HG03108 (cell line): ENCODE data around the gene ULK4.
"Not testable (repeated sequence)": the region's sequence is repeated elsewhere in the genome, so short reads cannot be mapped to it uniquely, and the experiment has no call there.

Experiments
- ATAC-seq: cut with Tn5 transposase; IDR thresholded peaks from one replicate; pipeline ENCODE4 v1.9.1; 2021; ENCODE audit warnings: moderate library complexity; ENCODE audit not compliant: unreplicated experiment

ULK4 gene

DNA sequence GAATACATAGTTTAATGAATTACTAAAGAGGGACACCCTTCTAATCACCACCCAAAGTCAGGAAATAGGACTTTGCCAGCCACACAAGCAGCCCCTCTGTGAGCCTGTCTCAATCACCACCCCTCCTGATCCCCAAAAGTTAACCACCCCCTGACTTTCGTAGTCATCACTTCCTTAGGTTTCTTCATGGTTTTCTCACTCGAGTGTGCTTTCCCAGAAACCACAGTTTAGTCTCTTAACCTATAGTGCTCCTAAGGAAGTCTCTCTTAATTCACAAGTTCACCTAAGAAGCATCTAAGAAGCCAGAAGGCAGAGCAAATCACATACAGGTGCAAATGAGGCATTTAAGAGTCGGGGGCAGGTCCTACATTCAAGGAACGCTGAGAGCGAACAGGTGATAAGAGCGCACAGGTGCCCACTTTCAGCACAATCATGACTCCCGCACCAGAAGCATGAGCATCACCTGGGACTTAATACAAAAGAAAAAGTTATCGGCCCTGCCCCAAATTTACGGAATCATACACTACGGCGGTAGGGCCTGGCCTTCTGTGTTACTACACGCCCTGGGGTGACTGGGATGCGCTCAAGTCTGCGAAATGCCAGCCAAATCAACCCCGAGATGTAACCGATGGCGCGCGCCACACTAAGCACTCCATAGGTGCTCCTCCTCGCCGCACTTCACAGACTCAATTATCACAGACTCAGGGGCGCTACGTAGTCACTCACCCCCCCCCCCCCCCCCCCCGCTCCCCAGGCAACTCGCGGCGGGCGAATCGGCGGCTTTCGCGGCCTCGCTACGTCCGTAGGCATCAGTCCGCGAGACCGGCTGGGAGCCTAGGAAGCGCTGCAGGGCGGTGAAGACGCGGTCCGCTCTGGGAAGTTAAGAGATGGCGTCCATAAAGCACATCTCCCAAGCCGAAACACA is 815 bp downstream of the ULK4 start:
- ATAC-seq: peak; percentile 11

GRCh38 chr3:41956574-41956973 is 5.3 kb downstream of the ULK4 start:
- no peak for ATAC-seq

GRCh38 chr3:41955192-41955591 is 6.7 kb downstream of the ULK4 start:
- ATAC-seq: no peak

GRCh38 chr3:41943311-41943843 is 18.5 kb downstream of the ULK4 start:
- no peak for ATAC-seq

GRCh38 chr3:41940393-41940792 is 21.5 kb downstream of the ULK4 start:
- ATAC-seq: no peak

- ATAC-seq: no peak
Observed at GRCh38 chr3:41936384-41936783, 25.5 kb downstream of the ULK4 start.

DNA sequence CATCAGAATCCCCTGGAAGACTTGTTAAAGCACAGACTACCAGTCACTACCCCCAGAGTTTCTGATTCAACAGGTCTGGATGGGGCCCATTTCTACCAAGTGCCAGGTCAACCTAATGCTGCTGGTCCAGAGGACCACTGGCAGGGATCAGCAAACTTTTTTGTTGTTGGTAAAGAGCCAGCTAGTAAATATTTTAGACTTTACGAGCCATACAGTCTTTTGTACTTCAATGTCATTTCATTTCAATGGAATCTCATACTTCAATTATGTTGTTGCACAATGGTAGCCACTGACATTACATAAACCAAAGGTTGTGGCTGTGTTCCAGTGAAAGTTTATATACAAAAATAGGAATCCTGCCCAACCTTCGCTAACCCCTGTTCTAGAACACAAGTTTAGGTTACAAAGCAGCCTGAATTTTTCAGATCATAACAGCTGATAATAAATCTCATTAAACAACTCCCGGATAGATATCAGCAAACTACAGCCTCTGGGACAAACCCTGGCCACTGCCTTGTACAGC is 28.7 kb downstream of the ULK4 start:
- ATAC-seq: no peak

- ATAC-seq: no peak
Observed at GRCh38 chr3:41932464-41932863, 29.4 kb downstream of the ULK4 start.

- ATAC-seq: no peak
Observed at GRCh38 chr3:41920406-41920965, 41.4 kb downstream of the ULK4 start.

DNA sequence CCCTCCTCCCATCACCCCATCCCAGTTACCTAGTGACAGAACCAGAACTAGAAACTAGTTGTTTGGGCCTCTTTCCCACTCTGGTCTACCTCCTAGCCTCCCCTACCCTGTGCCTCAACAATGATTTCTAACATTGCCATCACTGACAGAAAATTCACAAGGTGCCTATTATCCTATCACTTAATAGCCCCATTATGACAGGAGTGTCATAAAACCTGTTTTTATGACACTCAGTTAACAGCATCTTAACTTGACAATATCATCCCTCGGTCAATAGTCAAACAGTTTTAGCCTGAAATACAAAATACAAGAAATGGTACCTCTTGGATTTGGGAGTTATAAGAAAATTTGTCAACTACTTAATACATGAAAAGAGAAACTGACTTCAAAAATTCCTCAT is 46.5 kb downstream of the ULK4 start:
- ATAC-seq: no peak

- no peak for ATAC-seq
Observed at GRCh38 chr3:41912280-41912679, 49.6 kb downstream of the ULK4 start.

GRCh38 chr3:41907330-41908073 is 54.4 kb downstream of the ULK4 start:
- ATAC-seq: no peak

DNA sequence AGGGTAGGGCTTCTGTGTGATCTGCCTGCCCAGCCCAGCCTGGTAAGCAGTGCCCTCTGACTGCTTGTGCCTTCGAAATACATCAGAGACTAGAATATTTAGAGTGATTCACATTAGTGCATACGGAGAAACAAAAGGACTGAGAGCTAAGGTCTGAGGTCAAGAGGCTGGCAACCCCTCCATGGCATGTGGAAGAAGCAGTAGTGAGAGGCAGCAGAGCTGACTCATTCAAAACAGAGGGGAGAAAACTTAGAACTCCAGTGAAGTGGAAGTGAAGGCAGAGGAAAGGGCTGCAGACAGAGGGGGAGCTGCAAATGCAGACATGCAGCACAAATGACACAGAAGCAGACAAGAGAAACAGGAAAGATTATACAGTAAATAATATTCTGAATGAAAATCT is 61.6 kb downstream of the ULK4 start:
- ATAC-seq: no peak

DNA sequence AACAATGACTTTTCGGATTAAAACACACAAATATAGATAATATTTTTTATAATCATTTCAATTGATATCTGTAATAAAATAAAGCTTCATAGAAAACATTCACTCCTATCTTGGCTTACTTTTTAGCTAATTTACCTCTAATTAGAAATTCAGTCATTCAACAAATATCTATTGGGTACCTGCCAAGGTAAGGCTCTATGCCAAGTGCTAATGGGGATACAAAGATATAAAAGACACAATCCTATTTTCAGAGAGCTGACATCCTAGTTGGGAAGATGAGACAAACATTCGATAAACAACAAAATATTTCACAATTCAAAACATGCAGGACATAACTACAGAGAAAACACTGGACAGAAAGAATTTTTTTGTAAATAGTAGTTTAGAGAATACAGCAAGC is 63.3 kb downstream of the ULK4 start:
- no peak for ATAC-seq

DNA sequence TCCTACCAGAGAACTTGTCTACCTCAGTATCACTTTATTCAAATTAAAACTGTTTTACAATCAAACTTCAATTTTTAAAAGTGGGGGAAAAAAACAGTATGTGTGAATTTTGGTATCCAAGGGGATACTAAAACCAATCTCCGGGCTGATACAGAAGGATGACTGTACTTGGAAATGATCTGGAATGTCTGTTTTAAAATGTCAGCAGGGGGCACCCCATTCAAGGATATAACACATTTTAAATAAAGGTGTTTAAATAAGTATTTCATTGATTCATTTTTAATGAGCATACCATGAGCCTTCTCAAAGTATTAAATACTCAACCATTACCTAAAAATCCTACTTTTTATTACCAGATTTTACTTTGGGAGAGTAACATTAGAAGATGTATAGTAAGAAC is 67.9 kb downstream of the ULK4 start:
- no peak for ATAC-seq

DNA sequence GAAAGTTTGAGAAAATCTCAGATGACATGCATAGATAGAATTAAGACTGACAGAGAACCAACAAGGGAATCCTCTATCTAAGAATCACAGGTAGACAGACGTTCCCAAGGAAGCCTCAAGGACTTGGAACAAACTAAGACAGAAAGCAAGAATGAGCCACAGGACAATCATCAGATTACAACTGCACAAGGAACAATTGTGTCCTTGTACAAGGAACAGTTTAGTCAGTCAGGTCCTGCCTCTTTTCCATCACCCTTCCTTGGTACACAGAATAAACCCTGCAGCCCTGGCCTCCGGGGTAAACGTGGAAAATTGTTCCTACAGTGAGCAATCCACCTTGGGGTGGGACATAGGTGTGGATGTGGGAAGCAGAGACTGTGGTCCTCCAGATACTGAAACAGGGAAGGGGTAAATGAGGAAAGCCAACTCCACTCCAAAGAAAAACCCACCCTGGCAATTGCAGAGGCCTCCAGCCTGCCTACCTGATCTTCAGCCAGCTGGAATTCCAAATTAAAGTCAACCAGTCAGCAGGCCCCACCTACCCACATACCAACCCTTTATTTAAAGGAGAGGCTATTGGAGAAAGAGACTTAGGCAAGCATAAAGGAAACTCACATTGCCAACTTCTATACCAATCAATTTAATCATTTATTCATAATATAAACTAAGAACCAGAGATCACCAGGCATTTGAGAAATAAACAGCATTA is 73.4 kb downstream of the ULK4 start:
- ATAC-seq: no peak

GRCh38 chr3:41882956-41883355 is 78.9 kb downstream of the ULK4 start:
- ATAC-seq: no peak

- no peak for ATAC-seq
Observed at GRCh38 chr3:41881233-41881821, 80.6 kb downstream of the ULK4 start.

GRCh38 chr3:41880387-41880786 is 81.5 kb downstream of the ULK4 start:
- no peak for ATAC-seq

GRCh38 chr3:41877741-41878140 is 84.2 kb downstream of the ULK4 start:
- ATAC-seq: not testable (repeated sequence)
